ENCODE data around the gene GCLM.
"Not testable (repeated sequence)": the region's sequence is repeated elsewhere in the genome, so short reads cannot be mapped to it uniquely, and the experiment has no call there.

GRCh38 chr1:93855983-93856382 is 53.2 kb downstream of the GCLM start:
- not testable (repeated sequence) for TF ChIP-seq CTCF (IDR thresholded peaks at IDR 0.05); EZH2 (IDR thresholded peaks at IDR 0.05; ENCODE audit: borderline replicate concordance, insufficient read depth, low read depth, low read length, poor library complexity, severe bottlenecking)
